ENCODE data around the gene L3MBTL4.

L3MBTL4 gene

GRCh38 chr18:5942591-5942990 is 472.1 kb downstream of the L3MBTL4 start:
- no peak for DNase-seq

DNA sequence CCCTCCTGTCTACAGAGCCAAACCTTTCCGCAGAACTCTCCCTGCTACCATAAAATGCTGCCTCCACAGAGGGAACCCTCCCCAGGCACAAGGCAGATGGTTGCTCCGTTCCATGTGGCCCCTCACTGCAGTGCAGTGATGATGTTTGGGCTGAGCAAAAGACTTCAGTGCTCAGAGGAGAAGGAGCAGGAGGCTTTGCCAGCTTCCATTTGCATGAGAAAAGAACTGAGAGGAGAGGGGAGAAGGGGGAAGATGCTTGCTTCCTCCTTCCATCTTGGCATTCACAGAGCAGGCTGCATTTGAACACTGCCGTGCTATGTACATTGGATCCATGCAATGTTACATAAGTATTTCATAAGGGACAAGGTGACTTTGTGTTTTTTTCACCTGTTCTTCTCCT is 472.8 kb downstream of the L3MBTL4 start:
- no peak for DNase-seq

DNA sequence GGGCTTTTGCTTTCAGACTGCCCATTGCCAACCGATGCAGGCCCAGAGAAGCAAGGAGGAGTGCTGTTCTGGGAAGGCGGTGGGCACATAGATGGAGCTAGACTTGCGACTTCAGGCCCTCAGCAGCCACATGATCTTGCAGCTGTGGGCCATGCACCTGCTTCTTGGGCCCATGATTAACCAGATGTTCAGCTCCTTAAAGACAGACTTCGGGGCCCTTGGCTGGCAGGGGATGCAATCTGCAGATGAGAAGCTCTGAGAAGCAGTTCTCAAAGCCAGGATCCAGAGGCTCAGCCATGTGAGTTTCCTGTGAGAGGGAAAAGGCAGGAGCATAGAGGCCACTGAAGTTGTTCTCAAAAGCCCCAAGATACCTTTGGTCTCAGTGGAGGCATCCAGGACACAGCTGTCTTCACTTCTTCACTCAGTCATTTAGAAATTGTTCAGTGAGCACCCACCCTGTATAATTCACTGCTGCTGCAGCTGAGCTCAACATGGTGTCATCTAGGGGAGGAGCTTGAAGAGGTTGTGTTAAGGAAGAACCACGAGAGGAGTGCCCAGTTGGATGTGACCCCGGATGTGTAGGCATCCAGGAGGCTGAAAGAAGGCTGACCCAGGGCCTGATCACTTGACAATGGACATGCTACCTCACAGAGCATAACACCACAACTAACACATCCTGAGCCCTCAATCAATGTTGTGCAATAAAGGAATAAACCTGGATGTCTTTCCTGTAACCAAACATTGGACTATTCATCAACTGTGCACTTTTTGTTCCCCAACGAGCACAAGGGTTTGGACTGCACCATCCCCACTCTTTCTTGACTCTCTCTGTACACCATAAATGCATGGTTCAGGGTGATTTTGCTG is 474.7 kb downstream of the L3MBTL4 start:
- no peak for DNase-seq

GRCh38 chr18:5937795-5938194 is 476.9 kb downstream of the L3MBTL4 start:
- DNase-seq = no peak

DNA sequence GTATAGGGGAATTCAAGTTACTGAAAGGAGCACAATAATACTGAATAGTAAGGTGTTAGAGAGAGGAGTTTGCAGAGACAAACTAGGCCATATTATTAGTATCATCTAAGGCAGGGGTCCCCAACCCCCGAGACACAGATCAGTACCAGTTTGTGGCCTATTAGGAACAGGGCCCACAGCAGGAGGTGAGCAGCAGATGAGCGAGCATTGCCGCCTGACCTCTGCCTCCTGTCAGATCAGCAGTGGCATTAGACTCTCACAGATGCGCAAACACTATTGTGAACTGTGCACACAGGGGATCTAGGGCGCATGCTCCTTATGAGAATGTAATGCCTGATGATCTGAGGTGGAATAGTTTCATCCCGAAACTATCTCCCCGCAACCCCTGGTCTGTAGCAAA is 477.6 kb downstream of the L3MBTL4 start:
- DNase-seq = no peak

DNA sequence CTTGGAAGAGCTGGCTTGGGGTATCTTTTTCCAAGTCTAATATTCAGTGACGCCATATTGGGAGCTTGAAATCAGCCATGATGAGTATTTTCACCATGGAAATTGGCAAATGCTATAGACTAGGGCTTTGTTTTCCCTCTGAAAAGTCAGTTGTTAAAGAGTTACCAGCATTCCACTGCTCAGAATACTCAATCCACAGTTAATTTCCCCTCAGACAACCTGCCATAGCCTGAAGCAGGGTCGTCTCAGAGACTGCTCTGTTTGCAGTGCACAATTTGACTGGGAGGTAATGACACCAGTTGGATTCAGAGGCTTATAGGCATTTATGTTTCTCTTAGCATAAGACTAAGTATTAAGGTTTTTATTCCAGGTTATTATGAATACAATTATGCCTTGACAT is 483.9 kb downstream of the L3MBTL4 start:
- DNase-seq = no peak

DNA sequence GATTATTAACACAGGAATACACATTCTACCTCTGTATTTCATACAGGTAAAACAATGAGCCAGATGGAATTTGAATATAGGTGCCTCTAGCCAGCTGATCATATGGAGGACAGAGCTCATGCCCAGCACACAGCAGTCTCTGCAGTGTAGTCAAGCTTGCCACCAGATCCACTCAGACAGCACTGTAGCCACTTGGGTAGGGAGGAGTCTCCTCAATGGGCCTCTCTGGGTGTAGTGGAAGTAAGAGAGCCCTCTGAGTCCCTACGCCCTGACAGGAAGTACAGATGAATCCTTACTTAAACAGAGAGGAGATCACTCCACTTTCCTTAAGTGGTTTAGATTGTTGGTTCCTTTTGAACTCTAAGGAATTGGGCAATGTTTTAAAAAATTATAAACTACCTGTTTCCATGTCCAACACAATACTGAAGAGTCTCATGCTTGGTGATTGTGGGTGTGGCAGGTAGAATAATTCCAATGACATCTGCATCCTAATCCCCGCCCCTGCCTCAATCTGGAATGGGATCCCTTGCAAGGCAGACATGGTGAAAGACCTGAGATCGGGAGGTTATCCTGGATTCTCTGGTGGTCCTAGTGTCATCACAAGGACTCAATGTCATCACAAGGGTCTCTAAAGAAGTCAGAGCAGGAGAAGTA is 496.4 kb downstream of the L3MBTL4 start:
- no peak for DNase-seq

GRCh38 chr18:5914951-5915350 is 499.8 kb downstream of the L3MBTL4 start:
- DNase-seq = no peak

DNA sequence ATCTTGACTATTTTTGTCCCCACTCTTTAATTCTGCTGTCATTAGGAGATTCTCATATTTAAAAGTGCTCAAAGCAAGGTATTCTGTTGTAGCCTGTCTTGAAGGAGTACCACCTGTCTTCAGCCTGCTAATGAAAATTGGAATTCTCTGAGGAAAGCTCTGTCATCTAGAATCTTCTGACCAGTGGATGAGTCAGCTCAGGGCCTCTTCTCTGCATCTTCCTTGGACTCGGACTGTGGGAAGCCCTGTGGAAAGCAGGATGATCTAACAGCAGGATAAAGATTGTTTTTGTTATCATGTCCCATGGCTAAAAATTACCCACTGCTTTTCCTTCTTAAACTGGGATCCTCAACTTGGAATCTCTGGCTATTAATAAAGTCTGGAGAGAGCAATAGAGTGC is 500.7 kb downstream of the L3MBTL4 start:
- no peak for DNase-seq

DNA sequence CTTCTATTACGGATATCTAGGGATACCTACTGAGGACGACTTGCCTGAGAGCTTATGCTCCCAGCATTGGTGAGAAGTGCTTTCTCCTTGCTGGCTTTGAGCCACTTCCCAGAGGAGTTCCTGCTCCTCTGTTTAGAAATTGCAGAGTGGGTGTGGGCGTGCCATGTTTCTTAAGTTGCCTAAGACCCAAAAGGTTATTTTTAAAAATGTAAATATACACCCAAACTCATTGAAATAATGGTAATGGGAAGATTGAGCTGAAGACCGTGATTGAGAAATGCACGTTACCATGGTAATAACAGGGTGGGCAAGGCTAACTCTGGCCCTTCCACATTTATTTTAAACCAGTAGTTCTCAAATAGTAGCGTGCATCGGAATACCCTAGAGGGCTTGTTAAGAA is 502.1 kb downstream of the L3MBTL4 start:
- DNase-seq = no peak

DNA sequence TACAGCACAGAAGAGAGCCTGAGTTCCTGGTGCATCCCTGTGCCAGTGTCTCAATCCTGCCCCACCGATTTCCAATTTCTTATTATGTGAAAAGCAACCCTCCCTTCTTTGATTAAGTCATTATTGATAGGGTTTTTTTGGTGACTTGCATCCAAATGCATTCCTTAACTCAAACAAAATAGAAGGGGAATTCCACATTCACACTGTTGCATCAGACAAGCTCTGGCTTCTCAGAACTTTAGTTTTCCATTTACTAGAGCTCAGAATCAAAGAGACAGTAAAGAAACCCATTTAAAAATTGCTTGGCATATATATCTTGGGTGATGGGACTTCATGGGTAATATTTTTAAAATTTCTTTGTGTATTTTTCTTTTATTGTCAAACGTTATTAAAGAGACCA is 505.6 kb downstream of the L3MBTL4 start:
- DNase-seq = no peak
